GM12878 (cell line): ENCODE results near the gene DEK. TPM values are rescaled to one million over a fixed set of nuclear protein-coding genes. Genes with fewer than 3 reads are reported as not detected.

Experiments used
- ASH2L ChIP-seq: fragments of 300-600, 200-600 bp; sonication (generic); IDR thresholded peaks from 2 replicates; pipeline ENCODE4 v1.6.1; 2017; ENCODE audit warnings: low read depth, mild to moderate bottlenecking, borderline replicate concordance
- ATF7 ChIP-seq: fragments of 450-650 bp; IDR thresholded peaks from 2 replicates; pipeline ENCODE4 v1.6.1; 2016; ENCODE audit warnings: low read depth, mild to moderate bottlenecking
- FOS ChIP-seq: IDR thresholded peaks from 3 replicates; pipeline ENCODE4 v1.6.1; 2011; ENCODE audit warnings: borderline replicate concordance; ENCODE audit not compliant: insufficient read length; ENCODE audit errors: extremely low read depth
- GATAD2B ChIP-seq: fragments of 450-650 bp; conservative IDR thresholded peaks from 2 replicates; pipeline ENCODE4 v1.6.1; 2017; ENCODE audit warnings: low read depth, mild to moderate bottlenecking, moderate library complexity
- NR2C1 ChIP-seq: fragments of 450-650 bp; IDR thresholded peaks from 2 replicates; pipeline ENCODE4 v1.6.1; 2017; ENCODE audit warnings: antibody characterized with exemption, mild to moderate bottlenecking, moderate library complexity
- POU2F2 ChIP-seq: IDR thresholded peaks from 3 replicates; pipeline ENCODE4 v1.6.1; 2011; ENCODE audit warnings: low read depth, mild to moderate bottlenecking, low read length, borderline replicate concordance
- STAT1 ChIP-seq: fragments of 450-650 bp; conservative IDR thresholded peaks from 2 replicates; pipeline ENCODE4 v1.6.1; 2014; ENCODE audit warnings: antibody characterized with exemption, mild to moderate bottlenecking
- TCF3 ChIP-seq: IDR thresholded peaks from 2 replicates; pipeline ENCODE4 v1.6.1; 2012; ENCODE audit warnings: low read depth, mild to moderate bottlenecking, low read length, borderline replicate concordance; ENCODE audit not compliant: insufficient read depth
- TCF7 ChIP-seq: IDR thresholded peaks from 2 replicates; pipeline ENCODE4 v1.6.1; 2014; ENCODE audit warnings: antibody characterized with exemption, borderline replicate concordance
- ZNF24 ChIP-seq: fragments of 450-650 bp; IDR thresholded peaks from 2 replicates; pipeline ENCODE4 v1.6.1; 2017; ENCODE audit warnings: antibody characterized with exemption, mild to moderate bottlenecking
- ZSCAN29 ChIP-seq: fragments of 450-650 bp; IDR thresholded peaks from 2 replicates; pipeline ENCODE4 v1.6.1; 2017; ENCODE audit warnings: mild to moderate bottlenecking, moderate library complexity
- polyA plus RNA-seq, 11 experiments: library from polyadenylated mRNA; depleted of rRNA in 4 of 11; unstranded in 6 of 11; stranded (reverse) in 5 of 11; fragments of >200 nt; fragmentation: Nextera tagmentation in 4 of 11; fragmentation: Illumina TruSeq in 1 of 11; extraction: Ambion mirVana in 4 of 11; extraction: Trizol in 1 of 11; gene quantifications; 1 replicate in 1 of 11; 2 replicates in 10 of 11; pipeline versions ENCODE4 v1.2.1 to v1.2.3, GENCODE V29; 2011 to 2016; ENCODE audit warnings: inconsistent platforms in 2 of 11, missing spikeins in 2 of 11, low read depth in 1 of 11
- total RNA-seq, 4 experiments: library from RNA; depleted of rRNA in 3 of 4; stranded (reverse); fragments of >200 nt in 3 of 4; fragmentation: Illumina TruSeq in 1 of 4; extraction: Trizol in 1 of 4; gene quantifications; 2 replicates each; pipeline versions ENCODE4 v1.2.1 to v1.2.3, GENCODE V29; 2013 to 2021
- TF ChIP-seq, protein P1 (sequence below): fragments of 450-650 bp; IDR thresholded peaks from 2 replicates; pipeline ENCODE4 v1.6.1; 2017; ENCODE audit warnings: low read depth, mild to moderate bottlenecking, moderate library complexity
- TF ChIP-seq, protein P2 (sequence below): fragments of 450-650 bp; IDR thresholded peaks from 2 replicates; pipeline ENCODE4 v1.6.1; 2017; ENCODE audit warnings: mild to moderate bottlenecking, low read depth, inconsistent platforms; ENCODE audit not compliant: poor library complexity, severe bottlenecking
- TF ChIP-seq, protein P3 (sequence below): fragments of 450-650 bp; IDR thresholded peaks from 2 replicates; pipeline ENCODE4 v1.6.1; 2017; ENCODE audit warnings: mild to moderate bottlenecking, moderate library complexity
- TF ChIP-seq, protein P4 (sequence below): fragments of 450-650 bp; formaldehyde crosslinking; IDR thresholded peaks from 2 replicates; pipeline ENCODE4 v1.5.0; 2022; ENCODE audit warnings: mild to moderate bottlenecking, missing genetic modification characterization

The DEK gene
- total and polyA plus RNA-seq, 10 of the 15 experiments (the other 5 are each of a cell fraction or from before 2014, with no cell fraction given), result 111 to 346 (median 196) TPM

DNA sequence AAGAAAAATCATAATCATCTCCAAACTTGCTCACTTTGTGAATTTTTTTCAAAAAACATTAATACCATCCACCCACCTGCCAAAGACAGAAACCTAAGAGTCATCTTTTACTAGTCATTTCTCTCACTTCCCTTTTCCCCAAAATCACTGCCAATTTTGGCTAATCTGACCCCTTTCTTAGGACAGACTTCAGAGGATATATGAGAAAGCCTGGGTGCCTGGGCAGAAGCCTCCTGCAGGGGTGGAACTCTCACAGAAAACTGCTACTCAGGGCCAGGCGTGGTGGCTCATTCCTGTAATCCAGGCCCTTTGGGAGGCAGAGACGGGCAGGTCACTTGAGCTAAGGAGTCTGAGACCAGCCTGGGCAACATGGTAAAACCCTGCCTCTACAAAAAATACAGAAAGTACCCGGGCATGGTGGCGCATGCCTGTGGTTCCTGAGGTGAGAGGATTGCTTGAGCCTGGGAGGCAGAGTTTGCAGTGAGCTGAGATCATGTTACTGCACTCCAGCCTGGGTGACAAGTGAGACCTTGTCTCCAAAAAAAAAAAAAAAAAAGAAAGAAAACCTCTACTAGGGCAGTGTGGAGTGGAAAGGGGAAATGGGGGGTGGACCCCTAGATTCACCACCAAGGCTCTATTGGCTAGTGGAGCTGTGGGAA, 3.8 kb downstream of the DEK start (continued):
- TF ChIP-seq, protein P1, sequence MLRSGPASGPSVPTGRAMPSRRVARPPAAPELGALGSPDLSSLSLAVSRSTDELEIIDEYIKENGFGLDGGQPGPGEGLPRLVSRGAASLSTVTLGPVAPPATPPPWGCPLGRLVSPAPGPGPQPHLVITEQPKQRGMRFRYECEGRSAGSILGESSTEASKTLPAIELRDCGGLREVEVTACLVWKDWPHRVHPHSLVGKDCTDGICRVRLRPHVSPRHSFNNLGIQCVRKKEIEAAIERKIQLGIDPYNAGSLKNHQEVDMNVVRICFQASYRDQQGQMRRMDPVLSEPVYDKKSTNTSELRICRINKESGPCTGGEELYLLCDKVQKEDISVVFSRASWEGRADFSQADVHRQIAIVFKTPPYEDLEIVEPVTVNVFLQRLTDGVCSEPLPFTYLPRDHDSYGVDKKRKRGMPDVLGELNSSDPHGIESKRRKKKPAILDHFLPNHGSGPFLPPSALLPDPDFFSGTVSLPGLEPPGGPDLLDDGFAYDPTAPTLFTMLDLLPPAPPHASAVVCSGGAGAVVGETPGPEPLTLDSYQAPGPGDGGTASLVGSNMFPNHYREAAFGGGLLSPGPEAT, result peak; percentile 89
- TF ChIP-seq ATF7, result peak; percentile 70
- TF ChIP-seq, protein P2, sequence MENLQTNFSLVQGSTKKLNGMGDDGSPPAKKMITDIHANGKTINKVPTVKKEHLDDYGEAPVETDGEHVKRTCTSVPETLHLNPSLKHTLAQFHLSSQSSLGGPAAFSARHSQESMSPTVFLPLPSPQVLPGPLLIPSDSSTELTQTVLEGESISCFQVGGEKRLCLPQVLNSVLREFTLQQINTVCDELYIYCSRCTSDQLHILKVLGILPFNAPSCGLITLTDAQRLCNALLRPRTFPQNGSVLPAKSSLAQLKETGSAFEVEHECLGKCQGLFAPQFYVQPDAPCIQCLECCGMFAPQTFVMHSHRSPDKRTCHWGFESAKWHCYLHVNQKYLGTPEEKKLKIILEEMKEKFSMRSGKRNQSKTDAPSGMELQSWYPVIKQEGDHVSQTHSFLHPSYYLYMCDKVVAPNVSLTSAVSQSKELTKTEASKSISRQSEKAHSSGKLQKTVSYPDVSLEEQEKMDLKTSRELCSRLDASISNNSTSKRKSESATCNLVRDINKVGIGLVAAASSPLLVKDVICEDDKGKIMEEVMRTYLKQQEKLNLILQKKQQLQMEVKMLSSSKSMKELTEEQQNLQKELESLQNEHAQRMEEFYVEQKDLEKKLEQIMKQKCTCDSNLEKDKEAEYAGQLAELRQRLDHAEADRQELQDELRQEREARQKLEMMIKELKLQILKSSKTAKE, result peak; percentile 73
- no peak for TF ChIP-seq NR2C1
- 0 out of 2 replicates have a peak, but pooled peaks have one; percentile 65 for TF ChIP-seq ASH2L
- TF ChIP-seq TCF3, result no peak
- TF ChIP-seq ZSCAN29, result no peak
- no peak for TF ChIP-seq STAT1
- TF ChIP-seq, protein P3, sequence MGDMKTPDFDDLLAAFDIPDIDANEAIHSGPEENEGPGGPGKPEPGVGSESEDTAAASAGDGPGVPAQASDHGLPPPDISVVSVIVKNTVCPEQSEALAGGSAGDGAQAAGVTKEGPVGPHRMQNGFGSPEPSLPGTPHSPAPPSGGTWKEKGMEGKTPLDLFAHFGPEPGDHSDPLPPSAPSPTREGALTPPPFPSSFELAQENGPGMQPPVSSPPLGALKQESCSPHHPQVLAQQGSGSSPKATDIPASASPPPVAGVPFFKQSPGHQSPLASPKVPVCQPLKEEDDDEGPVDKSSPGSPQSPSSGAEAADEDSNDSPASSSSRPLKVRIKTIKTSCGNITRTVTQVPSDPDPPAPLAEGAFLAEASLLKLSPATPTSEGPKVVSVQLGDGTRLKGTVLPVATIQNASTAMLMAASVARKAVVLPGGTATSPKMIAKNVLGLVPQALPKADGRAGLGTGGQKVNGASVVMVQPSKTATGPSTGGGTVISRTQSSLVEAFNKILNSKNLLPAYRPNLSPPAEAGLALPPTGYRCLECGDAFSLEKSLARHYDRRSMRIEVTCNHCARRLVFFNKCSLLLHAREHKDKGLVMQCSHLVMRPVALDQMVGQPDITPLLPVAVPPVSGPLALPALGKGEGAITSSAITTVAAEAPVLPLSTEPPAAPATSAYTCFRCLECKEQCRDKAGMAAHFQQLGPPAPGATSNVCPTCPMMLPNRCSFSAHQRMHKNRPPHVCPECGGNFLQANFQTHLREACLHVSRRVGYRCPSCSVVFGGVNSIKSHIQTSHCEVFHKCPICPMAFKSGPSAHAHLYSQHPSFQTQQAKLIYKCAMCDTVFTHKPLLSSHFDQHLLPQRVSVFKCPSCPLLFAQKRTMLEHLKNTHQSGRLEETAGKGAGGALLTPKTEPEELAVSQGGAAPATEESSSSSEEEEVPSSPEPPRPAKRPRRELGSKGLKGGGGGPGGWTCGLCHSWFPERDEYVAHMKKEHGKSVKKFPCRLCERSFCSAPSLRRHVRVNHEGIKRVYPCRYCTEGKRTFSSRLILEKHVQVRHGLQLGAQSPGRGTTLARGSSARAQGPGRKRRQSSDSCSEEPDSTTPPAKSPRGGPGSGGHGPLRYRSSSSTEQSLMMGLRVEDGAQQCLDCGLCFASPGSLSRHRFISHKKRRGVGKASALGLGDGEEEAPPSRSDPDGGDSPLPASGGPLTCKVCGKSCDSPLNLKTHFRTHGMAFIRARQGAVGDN, result no peak
- TF ChIP-seq TCF7, result no peak
- peak; percentile 59 for TF ChIP-seq GATAD2B
- no peak for TF ChIP-seq FOS
- TF ChIP-seq, protein P4, sequence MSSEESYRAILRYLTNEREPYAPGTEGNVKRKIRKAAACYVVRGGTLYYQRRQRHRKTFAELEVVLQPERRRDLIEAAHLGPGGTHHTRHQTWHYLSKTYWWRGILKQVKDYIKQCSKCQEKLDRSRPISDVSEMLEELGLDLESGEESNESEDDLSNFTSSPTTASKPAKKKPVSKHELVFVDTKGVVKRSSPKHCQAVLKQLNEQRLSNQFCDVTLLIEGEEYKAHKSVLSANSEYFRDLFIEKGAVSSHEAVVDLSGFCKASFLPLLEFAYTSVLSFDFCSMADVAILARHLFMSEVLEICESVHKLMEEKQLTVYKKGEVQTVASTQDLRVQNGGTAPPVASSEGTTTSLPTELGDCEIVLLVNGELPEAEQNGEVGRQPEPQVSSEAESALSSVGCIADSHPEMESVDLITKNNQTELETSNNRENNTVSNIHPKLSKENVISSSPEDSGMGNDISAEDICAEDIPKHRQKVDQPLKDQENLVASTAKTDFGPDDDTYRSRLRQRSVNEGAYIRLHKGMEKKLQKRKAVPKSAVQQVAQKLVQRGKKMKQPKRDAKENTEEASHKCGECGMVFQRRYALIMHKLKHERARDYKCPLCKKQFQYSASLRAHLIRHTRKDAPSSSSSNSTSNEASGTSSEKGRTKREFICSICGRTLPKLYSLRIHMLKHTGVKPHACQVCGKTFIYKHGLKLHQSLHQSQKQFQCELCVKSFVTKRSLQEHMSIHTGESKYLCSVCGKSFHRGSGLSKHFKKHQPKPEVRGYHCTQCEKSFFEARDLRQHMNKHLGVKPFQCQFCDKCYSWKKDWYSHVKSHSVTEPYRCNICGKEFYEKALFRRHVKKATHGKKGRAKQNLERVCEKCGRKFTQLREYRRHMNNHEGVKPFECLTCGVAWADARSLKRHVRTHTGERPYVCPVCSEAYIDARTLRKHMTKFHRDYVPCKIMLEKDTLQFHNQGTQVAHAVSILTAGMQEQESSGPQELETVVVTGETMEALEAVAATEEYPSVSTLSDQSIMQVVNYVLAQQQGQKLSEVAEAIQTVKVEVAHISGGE (CRISPR knock-in tag), result no peak
- TF ChIP-seq POU2F2, result no peak
- no peak for TF ChIP-seq ZNF24
